GM12865 (cell line): ENCODE results near the gene USB1.

Experiments used
- DNase-seq: peaks from one replicate; pipeline ENCODE4 v3.0.0; 2010; ENCODE audit warnings: low read depth
- H3K4me3 ChIP-seq: 2 replicates; pipeline ENCODE4 v1.5.1; 2011; ENCODE audit warnings: mild to moderate bottlenecking, low read depth, low read length, control low read depth
- CTCF ChIP-seq: IDR thresholded peaks from 2 replicates; pipeline ENCODE4 v1.5.1; 2011; ENCODE audit warnings: low read length, control low read depth, low read depth, inconsistent platforms; ENCODE audit not compliant: insufficient read depth; ENCODE audit errors: missing control alignments

The USB1 gene

GRCh38 chr16:58036943-58037342, 35.7 kb downstream of the USB1 start:
- no peak for DNase-seq
- no peak for TF ChIP-seq CTCF
- no peak overlapping the region for H3K4me3 ChIP-seq

- H3K4me3 ChIP-seq, result no peak overlapping the region
- no peak for TF ChIP-seq CTCF
Measured at GRCh38 chr16:58037365-58038057, 36.3 kb downstream of the USB1 start.

GRCh38 chr16:58038219-58038641, 37.0 kb downstream of the USB1 start:
- H3K4me3 ChIP-seq, result no peak overlapping the region
- DNase-seq, result no peak
- no peak for TF ChIP-seq CTCF

More at GRCh38 chr16:58037365-58038057, 36.3 kb downstream of the USB1 start:
- no peak for DNase-seq

GRCh38 chr16:58039829-58040495, 38.8 kb downstream of the USB1 start:
- no peak overlapping the region for H3K4me3 ChIP-seq
- DNase-seq, result no peak
- no peak for TF ChIP-seq CTCF

- H3K4me3 ChIP-seq, result no peak overlapping the region
- no peak for DNase-seq
- TF ChIP-seq CTCF, result no peak
Measured at GRCh38 chr16:58040496-58040846, 39.3 kb downstream of the USB1 start.

- no peak for DNase-seq
- H3K4me3 ChIP-seq, result no peak overlapping the region
- no peak for TF ChIP-seq CTCF
Measured at GRCh38 chr16:58040945-58041627, 39.9 kb downstream of the USB1 start.

- no peak for TF ChIP-seq CTCF
- no peak overlapping the region for H3K4me3 ChIP-seq
- DNase-seq, result no peak
Measured at GRCh38 chr16:58041628-58041955, 40.4 kb downstream of the USB1 start.
